Stimulated activated CD8-positive, alpha-beta memory T cell treated with anti-CD3 and anti-CD28 coated beads, Interleukin-12 subunit alpha, Interleukin-12 subunit beta, amount 100 ng/mL, for 24 hours (primary cell): ENCODE results near the gene PCDHGA1.
"Not testable (repeated sequence)": the region's sequence is repeated elsewhere in the genome, so short reads cannot be mapped to it uniquely, and the experiment has no call there.

Source experiments
- DNase-seq: peaks from one replicate; pipeline ENCODE4 v3.0.0-alpha.2; 2020; ENCODE audit errors: extremely low read depth

Gene PCDHGA1

DNA sequence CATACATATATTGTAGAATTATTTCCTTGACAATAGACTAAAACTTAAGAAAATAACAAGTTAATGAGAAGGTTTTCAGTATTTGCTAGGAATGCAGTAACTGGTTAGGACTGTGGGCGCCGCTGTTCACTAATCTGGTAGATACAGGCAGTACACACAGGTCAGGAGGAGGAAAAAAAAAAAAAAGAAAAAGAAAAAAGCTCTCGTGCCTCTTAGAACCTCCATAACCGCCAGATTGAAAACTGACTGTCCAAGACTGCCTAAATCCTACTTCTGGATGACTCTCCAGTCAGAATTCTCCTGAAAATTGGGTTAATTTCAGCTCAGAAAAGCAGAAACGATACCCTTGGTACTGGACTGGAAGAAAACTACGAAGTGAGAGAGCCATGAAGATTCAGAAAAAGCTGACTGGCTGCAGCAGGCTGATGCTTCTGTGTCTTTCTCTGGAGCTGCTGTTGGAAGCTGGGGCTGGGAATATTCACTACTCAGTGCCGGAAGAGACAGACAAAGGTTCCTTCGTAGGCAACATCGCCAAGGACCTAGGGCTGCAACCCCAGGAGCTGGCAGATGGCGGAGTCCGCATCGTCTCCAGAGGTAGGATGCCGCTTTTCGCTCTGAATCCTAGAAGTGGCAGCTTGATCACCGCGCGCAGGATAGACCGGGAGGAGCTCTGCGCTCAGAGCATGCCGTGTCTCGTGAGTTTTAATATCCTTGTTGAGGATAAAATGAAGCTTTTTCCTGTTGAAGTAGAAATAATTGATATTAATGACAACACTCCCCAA, at the start of gene PCDHGA1:
Gene PCDHGA1 (plus strand): TSS at position 216 of the 782 bp plus-strand sequence.
- no peak for DNase-seq

DNA sequence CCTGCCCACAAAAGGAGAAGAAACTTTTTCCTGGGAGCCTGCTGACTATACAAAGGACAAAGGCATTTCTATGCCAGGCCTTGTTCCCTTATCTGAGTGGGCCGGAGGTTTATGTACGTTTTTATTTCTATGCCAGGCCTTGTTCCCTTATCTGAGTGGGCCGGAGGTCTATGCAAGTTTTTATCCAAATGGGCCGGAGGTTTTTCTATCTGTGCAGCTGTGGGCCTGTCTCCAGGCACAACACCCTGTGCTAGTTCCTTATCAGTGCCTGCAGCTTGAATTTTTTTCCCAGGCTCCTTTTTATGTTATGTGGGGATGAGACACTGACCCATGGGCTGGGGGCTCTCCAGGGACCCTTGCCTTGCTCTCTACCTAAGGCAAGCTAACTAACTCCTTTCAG, 31.9 kb upstream of the PCDHGA1 start:
- DNase-seq: no peak

DNA sequence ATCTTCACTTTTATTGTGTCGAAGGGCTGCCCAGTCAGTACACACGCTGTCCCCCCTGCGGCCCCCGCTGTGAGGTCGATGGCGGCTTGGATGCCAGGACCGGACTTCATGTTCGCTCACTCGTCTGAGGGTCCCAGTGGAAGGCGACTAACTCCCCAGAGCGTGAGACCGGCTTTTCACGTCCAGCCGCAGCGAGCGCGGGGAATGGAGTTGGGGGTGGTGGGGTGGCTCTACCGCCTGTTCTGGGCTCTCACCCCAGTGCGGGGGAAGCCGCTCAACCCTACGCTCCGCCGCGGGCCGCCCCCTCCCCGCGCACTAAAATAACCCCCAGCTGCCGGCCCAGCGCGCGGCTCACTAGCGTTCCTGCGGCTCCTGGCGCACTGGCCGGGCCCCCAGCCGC, 26.6 kb upstream of the PCDHGA1 start, which contains the start of gene SLC25A2:
Gene SLC25A2 (minus strand): TSS at position 294 of the 400 bp plus-strand sequence. CDS start 184 bp downstream, at position 110.
- DNase-seq: no peak

GRCh38 chr5:141306630-141307029, 23.7 kb upstream of the PCDHGA1 start:
- no peak for DNase-seq

DNA sequence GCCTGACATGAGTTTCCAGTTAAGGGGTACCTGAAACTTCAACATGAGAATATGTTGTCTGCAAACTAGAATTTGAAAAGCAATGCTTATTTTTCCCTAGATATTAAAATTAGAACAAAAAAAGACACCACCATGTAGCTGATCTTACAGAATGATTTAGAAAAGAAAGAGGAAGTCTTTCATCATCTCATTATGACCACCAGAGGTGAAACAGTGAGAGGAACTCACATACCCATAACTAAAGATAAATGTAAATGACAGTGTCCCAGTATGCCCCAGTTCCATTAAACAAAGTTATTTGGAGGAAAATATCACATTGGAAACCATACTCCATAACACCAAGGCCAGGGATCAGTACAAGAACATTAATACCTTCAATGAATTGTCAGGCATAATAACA, 16.6 kb upstream of the PCDHGA1 start:
- DNase-seq: no peak

- DNase-seq: not testable (repeated sequence)
Observed at GRCh38 chr5:141316963-141317362, 13.4 kb upstream of the PCDHGA1 start.

DNA sequence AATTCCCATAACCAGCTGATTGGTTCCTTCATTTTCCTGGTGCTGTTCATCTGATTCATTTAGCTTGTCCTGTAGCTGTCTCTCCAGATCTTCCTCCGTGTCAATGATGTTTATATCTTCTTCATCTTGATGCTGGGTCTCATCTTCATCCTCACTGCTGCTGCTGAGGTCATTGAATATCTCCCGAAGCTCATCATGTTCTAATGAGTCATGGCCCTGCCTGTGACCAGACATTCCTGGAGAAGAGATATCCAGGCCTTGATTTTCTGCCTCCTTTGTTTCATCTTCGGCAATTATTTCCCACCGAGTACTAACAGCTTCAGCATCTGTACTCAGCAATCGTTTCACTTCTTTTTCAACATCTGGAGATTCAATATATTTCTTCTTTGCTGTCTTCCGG, 11.1 kb upstream of the PCDHGA1 start:
- DNase-seq: no peak

DNA sequence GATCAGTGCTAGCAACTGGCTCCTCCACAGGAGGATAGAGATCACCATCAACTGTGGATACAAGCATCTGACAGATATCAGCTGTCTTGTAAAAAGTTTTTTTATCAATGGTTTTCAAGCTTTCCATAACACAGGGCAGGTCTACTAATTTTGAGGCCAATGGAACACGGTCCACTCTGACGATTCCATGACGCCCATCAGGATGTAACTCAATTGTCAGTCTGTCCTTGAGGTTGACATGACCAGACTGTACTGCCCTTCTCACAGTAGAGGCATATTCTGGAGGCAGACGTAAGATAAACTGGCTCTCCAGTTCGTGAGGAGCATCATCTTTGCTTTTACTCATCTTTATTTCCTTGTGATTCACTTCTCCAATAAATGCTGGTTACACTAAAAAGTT, 10.6 kb upstream of the PCDHGA1 start:
- DNase-seq: no peak

GRCh38 chr5:141320225-141321169, 9.8 kb upstream of the PCDHGA1 start, which contains the start of gene TAF7:
TSS of gene TAF7 (minus strand) at chr5:141320784. CDS start at chr5:141320044, 740 bp downstream.
- DNase-seq: peak; percentile 81

GRCh38 chr5:141322261-141322660, 8.1 kb upstream of the PCDHGA1 start:
- DNase-seq: no peak

GRCh38 chr5:141326088-141326854, 4.0 kb upstream of the PCDHGA1 start:
- DNase-seq: peak; percentile 26

DNA sequence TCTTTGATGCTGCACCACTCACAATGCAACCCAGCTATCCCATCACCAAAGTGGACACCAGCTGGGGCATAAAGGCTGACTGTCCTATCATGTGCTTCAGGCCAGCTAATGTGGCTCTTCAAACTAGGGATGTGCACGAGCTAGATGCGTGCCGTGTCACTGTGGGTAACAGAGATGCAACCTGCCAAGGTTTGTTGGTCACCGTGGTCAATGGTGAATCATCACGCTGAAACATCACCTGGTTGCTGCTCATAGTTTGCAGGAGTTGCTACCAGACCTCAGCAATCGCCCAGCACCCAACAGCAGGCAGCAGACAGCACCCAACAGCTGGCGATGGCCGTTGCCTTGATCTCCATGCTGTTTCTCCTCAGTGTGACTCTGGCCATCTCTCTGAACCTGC, 2.1 kb upstream of the PCDHGA1 start:
- DNase-seq: no peak

GRCh38 chr5:141332571-141332970, 2.3 kb downstream of the PCDHGA1 start:
- not testable (repeated sequence) for DNase-seq

GRCh38 chr5:141338538-141339306, 8.4 kb downstream of the PCDHGA1 start, which contains the start of gene PCDHGA2:
TSS of gene PCDHGA2 (plus strand) at chr5:141338760.
- no peak for DNase-seq

DNA sequence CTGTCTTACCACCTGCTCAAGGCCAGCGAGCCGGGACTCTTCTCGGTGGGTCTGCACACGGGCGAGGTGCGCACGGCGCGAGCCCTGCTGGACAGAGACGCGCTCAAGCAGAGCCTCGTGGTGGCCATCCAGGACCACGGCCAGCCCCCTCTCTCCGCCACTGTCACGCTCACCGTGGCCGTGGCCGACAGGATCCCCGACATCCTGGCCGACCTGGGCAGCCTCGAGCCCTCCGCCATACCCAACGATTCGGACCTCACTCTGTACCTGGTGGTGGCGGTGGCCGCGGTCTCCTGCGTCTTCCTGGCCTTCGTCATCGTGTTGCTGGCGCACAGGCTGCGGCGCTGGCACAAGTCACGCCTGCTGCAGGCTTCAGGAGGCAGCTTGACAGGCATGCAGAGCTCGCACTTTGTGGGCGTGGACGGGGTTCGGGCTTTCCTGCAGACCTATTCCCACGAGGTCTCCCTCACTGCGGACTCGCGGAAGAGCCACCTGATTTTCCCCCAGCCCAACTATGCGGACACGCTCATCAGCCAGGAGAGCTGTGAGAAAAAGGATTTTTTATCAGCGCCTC, 10.6 kb downstream of the PCDHGA1 start:
- DNase-seq: not testable (repeated sequence)

DNA sequence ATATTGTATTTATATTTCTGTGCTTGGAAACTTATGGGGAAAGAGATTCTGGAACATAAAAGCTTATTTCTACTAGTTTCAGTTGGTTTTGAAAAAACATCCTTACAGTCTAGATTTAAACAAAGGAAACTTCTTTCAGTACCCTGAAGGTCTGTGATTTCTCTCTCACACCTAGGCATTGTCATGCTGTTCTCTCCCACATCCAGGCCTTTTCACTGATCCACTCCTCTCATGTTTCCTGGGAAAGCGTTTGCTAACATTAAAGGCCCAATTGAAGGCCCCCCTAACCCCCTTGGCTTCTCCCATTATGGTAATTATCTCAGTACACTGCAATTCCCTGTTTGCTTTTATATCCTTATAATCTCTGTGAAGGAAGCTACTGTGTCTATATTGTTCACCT, 12.5 kb downstream of the PCDHGA1 start:
- no peak for DNase-seq

DNA sequence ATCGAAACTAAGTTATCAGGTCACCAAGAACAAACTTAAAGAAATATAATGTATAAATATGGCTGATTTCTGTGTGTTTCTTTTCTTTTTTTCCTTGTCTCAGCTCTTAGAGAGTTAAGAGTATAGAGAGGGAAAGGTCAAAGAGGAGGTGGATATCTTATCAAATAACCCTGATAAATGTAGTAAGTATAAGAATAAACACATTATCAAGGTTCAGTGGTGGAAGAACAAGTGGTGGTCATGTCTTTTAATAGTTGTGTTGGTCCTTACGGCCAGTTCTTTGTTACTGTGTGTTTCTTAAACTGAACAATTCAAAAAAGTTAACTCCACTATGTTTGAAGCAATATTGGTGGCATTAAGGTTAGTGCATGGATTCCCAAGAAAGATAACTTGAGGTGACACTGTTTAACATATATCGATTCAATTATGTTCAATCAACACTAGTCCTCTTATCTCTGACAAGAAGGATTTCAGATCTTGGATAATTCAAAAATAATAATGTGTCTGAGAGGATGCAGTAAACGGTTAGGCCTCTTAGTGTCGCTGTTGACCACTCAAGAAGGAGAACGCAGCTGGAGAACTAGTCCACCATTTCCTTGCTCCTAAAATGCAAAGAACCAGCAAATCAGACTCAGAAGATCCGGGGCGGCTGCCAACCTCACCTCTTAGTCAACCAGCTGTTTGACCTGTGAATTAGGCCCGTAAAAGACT, 13.1 kb downstream of the PCDHGA1 start, which contains the start of gene PCDHGA3:
Gene PCDHGA3 (plus strand): TSS at position 588 of the 711 bp plus-strand sequence. CDS start 205 bp downstream, outside the sequence.
- DNase-seq: no peak

DNA sequence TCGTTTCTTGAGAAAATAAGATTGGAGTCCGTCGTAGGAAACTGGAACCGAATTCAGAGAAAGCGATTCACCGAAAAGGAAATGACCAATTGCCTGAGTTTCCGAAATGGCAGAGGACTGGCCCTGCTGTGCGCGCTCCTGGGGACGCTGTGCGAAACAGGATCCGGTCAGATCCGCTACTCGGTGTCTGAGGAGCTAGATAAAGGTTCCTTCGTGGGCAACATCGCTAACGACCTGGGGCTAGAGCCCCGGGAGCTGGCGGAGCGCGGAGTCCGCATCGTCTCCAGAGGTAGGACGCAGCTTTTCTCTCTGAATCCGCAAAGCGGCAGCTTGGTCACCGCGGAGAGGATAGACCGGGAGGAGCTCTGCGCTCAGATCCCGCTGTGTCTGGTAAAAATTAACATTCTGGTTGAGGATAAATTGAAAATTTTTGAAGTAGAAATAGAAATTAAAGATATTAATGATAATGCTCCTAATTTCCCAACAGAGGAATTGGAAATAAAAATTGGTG, 13.7 kb downstream of the PCDHGA1 start:
- DNase-seq: no peak

DNA sequence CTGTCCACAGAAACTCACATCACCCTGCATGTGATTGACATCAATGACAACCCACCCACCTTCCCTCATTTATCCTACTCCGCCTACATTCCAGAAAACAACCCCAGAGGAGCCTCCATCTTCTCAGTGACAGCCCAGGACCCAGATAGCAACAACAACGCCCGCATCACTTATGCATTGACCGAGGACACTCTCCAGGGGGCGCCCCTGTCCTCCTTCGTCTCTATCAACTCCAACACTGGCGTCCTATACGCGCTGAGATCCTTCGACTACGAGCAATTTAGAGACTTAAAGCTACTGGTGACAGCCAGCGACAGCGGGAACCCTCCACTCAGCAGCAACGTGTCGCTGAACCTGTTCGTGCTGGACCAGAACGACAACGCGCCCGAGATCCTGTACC, 15.0 kb downstream of the PCDHGA1 start:
- DNase-seq: no peak
